ENCODE results near the gene MYRIP. TPM values are rescaled to one million over a fixed set of nuclear protein-coding genes. Genes with fewer than 3 reads are reported as not detected.

Gene MYRIP
- total RNA-seq, 1 experiment from 2014 or later: not detected

GRCh38 chr3:40299721-40300335 is 490.4 kb downstream of the MYRIP start:
- TF ChIP-seq CTCF (conservative IDR thresholded peaks at IDR 0.05; ENCODE audit: low read depth, low read length) (no peak), EZH2 (IDR thresholded peaks at IDR 0.05; ENCODE audit: low read length, unreplicated experiment) (no peak), EZH2phosphoT487 (IDR thresholded peaks at IDR 0.05; ENCODE audit: borderline replicate concordance, low read length) (no peak)
- no TSS peak for BruUV-seq (replicated peaks)

GRCh38 chr3:40302784-40303183 is 493.4 kb downstream of the MYRIP start:
- Histone ChIP-seq H3K27ac (ENCODE audit: low read length) (no peak overlapping the region), H3K27me3 (ENCODE audit: low read length) (no peaks in the 10 kb centered on the region), H2AFZ (ENCODE audit: low read length) (no peak overlapping the region), H3K4me3 (ENCODE audit: low read length) (no peak overlapping the region), H3K9me2 (replicated peaks; ENCODE audit: low read length) (no peaks in the 10 kb centered on the region), H3K36me3 (ENCODE audit: low read depth, low read length) (no peaks in the 10 kb centered on the region), H3K4me1 (ENCODE audit: insufficient read depth, low read length) (no peaks in the 10 kb centered on the region), H3K79me2 (ENCODE audit: low read length) (no peaks in the 10 kb centered on the region), H3K4me2 (ENCODE audit: low read length) (no peak overlapping the region), H3K9me3 (ENCODE audit: low read length) (no peaks in the 10 kb centered on the region), H3K9ac (ENCODE audit: low read length) (no peak overlapping the region), H3F3A (ENCODE audit: low read length, unreplicated experiment) (no peaks in the 10 kb centered on the region), H4K20me1 (ENCODE audit: low read length) (no peaks in the 10 kb centered on the region)
- BruUV-seq (replicated peaks): no TSS peak
- ChIA-PET CTCF (no interaction called here), POLR2A (ENCODE audit: unreplicated experiment) (no interaction called here)
- DNase-seq (no peak), ATAC-seq (no peak)
- intact Hi-C loops (cut with micrococcal nuclease): no loop called here
- TF ChIP-seq CTCF (conservative IDR thresholded peaks at IDR 0.05; ENCODE audit: low read depth, low read length) (no peak), EZH2phosphoT487 (IDR thresholded peaks at IDR 0.05; ENCODE audit: borderline replicate concordance, low read length) (no peak), EZH2 (IDR thresholded peaks at IDR 0.05; ENCODE audit: low read length, unreplicated experiment) (no peak)

More at GRCh38 chr3:40299721-40300335, 490.4 kb downstream of the MYRIP start:
- no peaks in the 10 kb centered on the region for H3K4me1 ChIP-seq (ENCODE audit: insufficient read depth, low read length)
- intact Hi-C loops (cut with micrococcal nuclease): no loop called here
- no peak overlapping the region for H3K4me3 ChIP-seq (ENCODE audit: low read length)
- ATAC-seq (no peak), DNase-seq (no peak)
- H3K9ac ChIP-seq (ENCODE audit: low read length): no peak overlapping the region
- H3K27ac ChIP-seq (ENCODE audit: low read length): no peak overlapping the region
- no peaks in the 10 kb centered on the region for H3K27me3 ChIP-seq (ENCODE audit: low read length)
- H3F3A ChIP-seq (ENCODE audit: low read length, unreplicated experiment): no peaks in the 10 kb centered on the region
- H4K20me1 ChIP-seq (ENCODE audit: low read length): no peaks in the 10 kb centered on the region
- no peaks in the 10 kb centered on the region for H3K9me3 ChIP-seq (ENCODE audit: low read length)
- no peak overlapping the region for H2AFZ ChIP-seq (ENCODE audit: low read length)
- no peaks in the 10 kb centered on the region for H3K36me3 ChIP-seq (ENCODE audit: low read depth, low read length)
- H3K4me2 ChIP-seq (ENCODE audit: low read length): no peak overlapping the region
- ChIA-PET CTCF (no interaction called here), POLR2A (ENCODE audit: unreplicated experiment) (no interaction called here)
- no peaks in the 10 kb centered on the region for H3K9me2 ChIP-seq (replicated peaks; ENCODE audit: low read length)
- no peaks in the 10 kb centered on the region for H3K79me2 ChIP-seq (ENCODE audit: low read length)

- POLR2A ChIA-PET (ENCODE audit: unreplicated experiment): no interaction called here
- H3K79me2 ChIP-seq (ENCODE audit: low read length): no peaks in the 10 kb centered on the region
- DNase-seq: no peak
- no TSS peak for BruUV-seq (replicated peaks)
- no peaks in the 10 kb centered on the region for H3K9me3 ChIP-seq (ENCODE audit: low read length)
- H3K9ac ChIP-seq (ENCODE audit: low read length): no peak overlapping the region
- no peaks in the 10 kb centered on the region for H4K20me1 ChIP-seq (ENCODE audit: low read length)
- no peaks in the 10 kb centered on the region for H3K27me3 ChIP-seq (ENCODE audit: low read length)
- H3K4me1 ChIP-seq (ENCODE audit: insufficient read depth, low read length): 0 out of 2 replicates have a peak, but pooled peaks cover 5% of the 10 kb centered on the region
- CTCF ChIA-PET: no interaction called here
- H3K9me2 ChIP-seq (replicated peaks; ENCODE audit: low read length): no peaks in the 10 kb centered on the region
- H3K36me3 ChIP-seq (ENCODE audit: low read depth, low read length): no peaks in the 10 kb centered on the region
- H2AFZ ChIP-seq (ENCODE audit: low read length): no peak overlapping the region
- H3K27ac ChIP-seq (ENCODE audit: low read length): no peak overlapping the region
- H3K4me2 ChIP-seq (ENCODE audit: low read length): no peak overlapping the region
- intact Hi-C loops (cut with micrococcal nuclease): no loop called here
- no peak for TF ChIP-seq CTCF (conservative IDR thresholded peaks at IDR 0.05; ENCODE audit: low read depth, low read length)
- no peak for TF ChIP-seq EZH2phosphoT487 (IDR thresholded peaks at IDR 0.05; ENCODE audit: borderline replicate concordance, low read length)
- no peak for TF ChIP-seq EZH2 (IDR thresholded peaks at IDR 0.05; ENCODE audit: low read length, unreplicated experiment)
- no peaks in the 10 kb centered on the region for H3F3A ChIP-seq (ENCODE audit: low read length, unreplicated experiment)
- no peak overlapping the region for H3K4me3 ChIP-seq (ENCODE audit: low read length)
- ATAC-seq: no peak
These were observed 494.9 kb downstream of the MYRIP start for GRCh38 chr3:40304352-40304751.
